KMS-11 (cell line): ENCODE data around the gene TMEM176B.

Experiments used
- H2AFZ ChIP-seq: fragments of 200-600 bp; sonication (generic); 2 replicates; pipeline ENCODE4 v1.6.1; 2016; ENCODE audit warnings: antibody characterized with exemption, mixed run types, low read depth
- H3K27ac ChIP-seq: fragments of 200-600 bp; sonication (generic); 2 replicates; pipeline ENCODE4 v1.6.1; 2016; ENCODE audit warnings: mild to moderate bottlenecking, mixed run types
- H3K27me3 ChIP-seq: fragments of 200-600 bp; sonication (generic); 2 replicates; pipeline ENCODE4 v1.6.1; 2017; ENCODE audit warnings: mild to moderate bottlenecking, low read depth, mixed run types, moderate library complexity; ENCODE audit not compliant: insufficient read depth
- H3K36me3 ChIP-seq: fragments of 200-600 bp; sonication (generic); 2 replicates; pipeline ENCODE4 v1.6.1; 2017; ENCODE audit warnings: mild to moderate bottlenecking, mixed run types; ENCODE audit not compliant: insufficient read depth
- H3K4me1 ChIP-seq: fragments of 200-600 bp; sonication (generic); 2 replicates; pipeline ENCODE4 v1.6.1; 2016; ENCODE audit warnings: mild to moderate bottlenecking, low read depth, mixed run types; ENCODE audit not compliant: poor library complexity, severe bottlenecking
- H3K4me2 ChIP-seq: fragments of 200-600 bp; sonication (generic); 2 replicates; pipeline ENCODE4 v1.7.0; 2016; ENCODE audit warnings: mild to moderate bottlenecking, mixed run types
- H3K4me3 ChIP-seq: fragments of 200-600 bp; sonication (generic); IDR thresholded peaks from 2 replicates; pipeline ENCODE4 v1.6.1; 2017; ENCODE audit warnings: low read depth, low read length, mixed read lengths; ENCODE audit not compliant: insufficient read depth
- H3K79me2 ChIP-seq: fragments of 200-600 bp; sonication (generic); 2 replicates; pipeline ENCODE4 v1.6.1; 2016; ENCODE audit warnings: low read depth, mixed run types; ENCODE audit not compliant: insufficient read depth
- H3K9ac ChIP-seq: fragments of 200-600 bp; sonication (generic); 2 replicates; pipeline ENCODE4 v1.6.1; 2016; ENCODE audit warnings: mild to moderate bottlenecking, mixed run types
- H4K20me1 ChIP-seq: fragments of 200-600 bp; sonication (generic); 2 replicates; pipeline ENCODE4 v1.6.1; 2016; ENCODE audit warnings: mild to moderate bottlenecking, mixed run types; ENCODE audit not compliant: insufficient read depth
- TF ChIP-seq, protein P1 (sequence below): fragments of 200-600 bp; sonication (generic); conservative IDR thresholded peaks from 2 replicates; pipeline ENCODE4 v1.6.1; 2017; ENCODE audit warnings: low read depth, mild to moderate bottlenecking, antibody characterized with exemption, low read length, moderate library complexity, mixed read lengths

TMEM176B gene

DNA sequence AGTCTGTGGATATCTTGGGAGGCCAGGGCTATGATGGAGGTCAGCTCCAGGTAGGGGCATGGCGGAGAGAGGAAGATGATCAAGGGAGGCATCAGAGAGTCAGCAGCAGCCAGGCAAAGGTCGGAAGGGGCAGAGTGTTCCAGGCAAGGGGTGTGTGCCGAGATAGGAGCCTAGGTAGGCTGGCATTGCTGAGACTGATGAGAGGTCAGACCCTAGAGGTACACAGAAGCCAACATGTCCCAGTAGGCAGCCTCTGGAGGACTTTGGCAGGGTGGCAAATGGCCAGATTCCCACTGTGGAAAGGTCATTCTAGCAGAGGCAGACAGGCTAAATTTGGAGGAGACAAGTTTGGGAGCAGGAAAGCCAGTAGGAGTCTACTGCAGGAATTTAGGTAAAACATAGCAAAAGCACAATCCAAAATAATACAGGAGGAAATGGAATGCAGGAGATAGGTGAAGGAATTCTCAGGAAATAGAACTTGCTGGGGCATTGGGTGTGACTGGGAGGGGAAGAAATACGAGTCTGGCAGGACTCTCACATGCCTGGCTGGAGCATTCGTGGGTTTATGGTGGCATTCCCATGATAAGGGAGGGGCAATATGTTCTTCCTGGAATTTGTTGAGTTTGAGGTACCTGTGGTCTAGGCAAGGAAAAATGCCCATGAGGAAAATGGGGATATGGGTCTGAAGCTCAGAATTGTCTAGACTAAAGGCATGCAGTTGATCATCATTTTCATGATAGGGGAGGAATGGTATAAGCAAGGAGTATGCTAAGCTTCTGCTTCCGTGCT, 26.1 kb upstream of the TMEM176B start:
- TF ChIP-seq, protein P1, sequence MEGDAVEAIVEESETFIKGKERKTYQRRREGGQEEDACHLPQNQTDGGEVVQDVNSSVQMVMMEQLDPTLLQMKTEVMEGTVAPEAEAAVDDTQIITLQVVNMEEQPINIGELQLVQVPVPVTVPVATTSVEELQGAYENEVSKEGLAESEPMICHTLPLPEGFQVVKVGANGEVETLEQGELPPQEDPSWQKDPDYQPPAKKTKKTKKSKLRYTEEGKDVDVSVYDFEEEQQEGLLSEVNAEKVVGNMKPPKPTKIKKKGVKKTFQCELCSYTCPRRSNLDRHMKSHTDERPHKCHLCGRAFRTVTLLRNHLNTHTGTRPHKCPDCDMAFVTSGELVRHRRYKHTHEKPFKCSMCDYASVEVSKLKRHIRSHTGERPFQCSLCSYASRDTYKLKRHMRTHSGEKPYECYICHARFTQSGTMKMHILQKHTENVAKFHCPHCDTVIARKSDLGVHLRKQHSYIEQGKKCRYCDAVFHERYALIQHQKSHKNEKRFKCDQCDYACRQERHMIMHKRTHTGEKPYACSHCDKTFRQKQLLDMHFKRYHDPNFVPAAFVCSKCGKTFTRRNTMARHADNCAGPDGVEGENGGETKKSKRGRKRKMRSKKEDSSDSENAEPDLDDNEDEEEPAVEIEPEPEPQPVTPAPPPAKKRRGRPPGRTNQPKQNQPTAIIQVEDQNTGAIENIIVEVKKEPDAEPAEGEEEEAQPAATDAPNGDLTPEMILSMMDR = no peak
- no peak overlapping the region for H3K9ac ChIP-seq
- no peaks in the 10 kb centered on the region for H3K4me1 ChIP-seq
- no peaks in the 10 kb centered on the region for H3K79me2 ChIP-seq
- no peak overlapping the region for H3K4me2 ChIP-seq
- no peaks in the 10 kb centered on the region for H3K27me3 ChIP-seq
- no peak overlapping the region for H3K27ac ChIP-seq
- no peaks in the 10 kb centered on the region for H3K36me3 ChIP-seq
- H2AFZ ChIP-seq = no peak overlapping the region
- H3K4me3 ChIP-seq = no peak overlapping the region
- H4K20me1 ChIP-seq = no peaks in the 10 kb centered on the region

DNA sequence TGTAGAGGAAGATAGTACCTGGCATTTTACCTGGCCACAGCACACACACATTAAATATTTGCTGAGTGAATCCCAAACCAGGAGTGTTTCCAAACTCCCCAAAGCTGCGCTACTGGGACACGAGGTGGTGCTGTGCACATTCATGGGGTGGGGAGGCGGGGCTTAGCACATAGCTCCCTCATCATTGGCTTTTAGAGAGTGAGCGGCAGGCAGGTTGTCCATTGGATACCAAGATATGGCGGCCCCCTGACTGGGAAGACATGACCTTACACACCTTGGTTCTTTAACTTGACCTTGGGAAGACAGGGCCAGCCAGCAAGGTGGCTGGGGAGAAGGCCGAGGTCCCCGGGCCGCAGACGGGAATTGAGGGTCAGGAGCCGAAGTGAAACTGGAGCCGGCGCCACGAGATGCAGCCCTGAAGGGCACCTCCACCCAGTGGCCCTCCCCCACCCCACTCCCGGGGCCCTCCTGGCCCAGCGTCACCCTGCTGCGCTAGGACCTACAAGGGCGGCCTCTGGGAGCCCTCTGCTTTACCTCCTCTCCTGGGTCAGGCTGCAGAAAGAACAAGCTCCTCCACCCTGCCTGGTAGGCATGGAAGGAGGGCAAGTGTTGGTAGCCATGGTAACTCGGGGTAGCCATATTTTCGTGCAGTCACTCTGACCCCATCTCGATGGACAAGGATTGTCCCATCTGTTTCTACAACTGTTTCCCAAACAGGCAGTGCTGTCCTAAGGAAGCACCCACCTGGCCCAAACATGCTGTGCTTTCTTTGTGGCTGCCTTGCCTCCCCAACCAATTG, 24.4 kb upstream of the TMEM176B start:
- Histone ChIP-seq H3K36me3 (no peaks in the 10 kb centered on the region), H3K27me3 (no peaks in the 10 kb centered on the region), H3K79me2 (no peaks in the 10 kb centered on the region), H3K4me2 (no peak overlapping the region), H3K4me3 (no peak overlapping the region), H4K20me1 (no peaks in the 10 kb centered on the region), H2AFZ (no peak overlapping the region), H3K4me1 (no peaks in the 10 kb centered on the region), H3K27ac (no peak overlapping the region), H3K9ac (no peak overlapping the region)
- TF ChIP-seq, protein P1 = no peak

DNA sequence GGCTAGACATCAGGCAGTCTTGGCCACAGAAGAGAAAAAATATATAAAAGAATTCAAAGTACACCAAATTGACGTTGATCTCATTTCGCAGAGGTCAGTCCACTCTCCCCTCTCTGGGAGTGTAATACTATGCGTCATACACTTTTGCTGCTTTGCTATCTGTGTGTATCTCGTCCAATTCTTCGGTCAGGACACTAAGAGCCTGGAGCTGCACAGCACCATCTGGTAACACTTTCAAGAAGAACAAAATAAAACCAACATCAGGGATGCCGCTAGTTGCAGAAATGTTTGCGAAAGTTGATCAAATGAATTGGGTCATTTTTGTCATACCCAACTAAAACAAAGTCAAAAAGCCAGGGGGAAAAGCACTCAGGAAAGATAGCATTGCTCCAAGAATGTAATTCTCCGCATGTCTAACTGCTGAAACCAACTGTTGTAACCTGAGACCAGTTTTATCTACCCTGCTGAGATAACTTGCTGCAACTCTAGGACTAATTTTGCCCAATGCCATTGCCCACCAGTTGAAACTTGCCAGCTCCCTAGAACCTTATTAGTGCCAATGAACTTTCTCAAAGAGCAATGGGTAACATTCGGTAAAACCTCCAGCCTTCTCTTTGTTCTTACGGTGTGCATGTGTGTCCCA, 23.4 kb upstream of the TMEM176B start:
- Histone ChIP-seq H3K9ac (no peak overlapping the region), H3K4me1 (no peaks in the 10 kb centered on the region), H3K27ac (no peak overlapping the region), H3K4me3 (no peak overlapping the region), H3K27me3 (no peaks in the 10 kb centered on the region), H4K20me1 (no peaks in the 10 kb centered on the region), H3K4me2 (no peak overlapping the region), H2AFZ (no peak overlapping the region), H3K79me2 (no peaks in the 10 kb centered on the region), H3K36me3 (no peaks in the 10 kb centered on the region)
- TF ChIP-seq, protein P1 = no peak

DNA sequence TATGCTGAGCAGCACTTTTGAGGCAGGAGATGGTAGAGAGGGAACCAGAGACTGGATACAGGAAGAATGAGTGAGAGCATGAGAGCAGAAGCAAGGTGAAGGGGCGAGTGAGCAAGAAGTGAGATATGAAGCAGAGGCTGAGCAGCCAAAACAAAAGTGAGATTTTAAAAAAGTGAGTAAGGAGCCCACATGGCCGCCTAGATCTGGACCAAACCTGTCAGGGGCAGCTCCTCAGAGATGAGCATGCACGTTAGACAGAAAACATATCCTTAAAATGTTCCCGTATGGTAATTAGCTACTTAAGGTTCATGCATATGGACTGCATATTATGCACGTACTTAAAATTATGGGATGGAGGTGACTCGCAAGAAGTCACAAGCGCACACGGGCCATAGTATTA, 22.9 kb upstream of the TMEM176B start:
- H4K20me1 ChIP-seq = no peaks in the 10 kb centered on the region
- no peaks in the 10 kb centered on the region for H3K27me3 ChIP-seq
- no peak overlapping the region for H2AFZ ChIP-seq
- no peak overlapping the region for H3K4me2 ChIP-seq
- no peak overlapping the region for H3K27ac ChIP-seq
- TF ChIP-seq, protein P1 = no peak
- H3K79me2 ChIP-seq = no peaks in the 10 kb centered on the region
- no peak overlapping the region for H3K9ac ChIP-seq
- no peaks in the 10 kb centered on the region for H3K36me3 ChIP-seq
- H3K4me3 ChIP-seq = no peak overlapping the region
- no peaks in the 10 kb centered on the region for H3K4me1 ChIP-seq
